H9 (cell line): ENCODE measurements around the gene DENND11. TPM values are rescaled to one million over a fixed set of nuclear protein-coding genes. Genes with fewer than 3 reads are reported as not detected.

Source experiments
- DNase-seq: peaks from one replicate; pipeline ENCODE4 v3.0.0-alpha.2; 2017
- H2AFZ ChIP-seq: one replicate; pipeline ENCODE4 v1.6.1; 2013; ENCODE audit warnings: mild to moderate bottlenecking, low read length, control low read depth, moderate library complexity
- H2AK5ac ChIP-seq: 2 replicates; pipeline ENCODE4 v1.6.1; 2013; ENCODE audit warnings: low read length, control low read depth, mixed read lengths; ENCODE audit not compliant: insufficient read length
- H2BK120ac ChIP-seq: one replicate; pipeline ENCODE4 v1.6.1; 2013; ENCODE audit warnings: low read depth, mild to moderate bottlenecking, low read length, control low read depth, inconsistent platforms; ENCODE audit not compliant: poor library complexity, severe bottlenecking
- H2BK12ac ChIP-seq: 2 replicates; pipeline ENCODE4 v1.6.1; 2013; ENCODE audit warnings: low read length, control low read depth, mixed read lengths, low read depth; ENCODE audit not compliant: insufficient read length
- H2BK15ac ChIP-seq: 2 replicates; pipeline ENCODE4 v1.6.1; 2013; ENCODE audit warnings: low read depth, low read length, control low read depth
- H2BK20ac ChIP-seq: one replicate; pipeline ENCODE4 v1.6.1; 2013; ENCODE audit warnings: low read depth, mild to moderate bottlenecking, low read length, control low read depth, inconsistent platforms; ENCODE audit not compliant: poor library complexity, severe bottlenecking
- H2BK5ac ChIP-seq: 2 replicates; pipeline ENCODE4 v1.6.1; 2013; ENCODE audit warnings: low read length, control low read depth, mixed read lengths; ENCODE audit not compliant: insufficient read length
- H3K14ac ChIP-seq: 2 replicates; pipeline ENCODE4 v1.6.1; 2013; ENCODE audit warnings: low read length, control low read depth; ENCODE audit not compliant: insufficient read depth
- H3K18ac ChIP-seq: 2 replicates; pipeline ENCODE4 v1.6.1; 2013; ENCODE audit warnings: low read depth, mild to moderate bottlenecking, mixed read lengths, low read length, control low read depth; ENCODE audit not compliant: insufficient read length
- H3K23ac ChIP-seq: 2 replicates; pipeline ENCODE4 v1.6.1; 2013; ENCODE audit warnings: low read length, control low read depth, mixed read lengths, low read depth; ENCODE audit not compliant: insufficient read length
- H3K23me2 ChIP-seq: 2 replicates; pipeline ENCODE4 v1.6.1; 2013; ENCODE audit warnings: low read depth, mild to moderate bottlenecking, mixed read lengths, low read length, control low read depth; ENCODE audit not compliant: insufficient read length, poor library complexity, severe bottlenecking
- H3K27ac ChIP-seq: 2 replicates; pipeline ENCODE4 v1.5.1; 2013; ENCODE audit warnings: low read length, control low read depth, mixed read lengths, low read depth; ENCODE audit not compliant: insufficient read length
- H3K27me3 ChIP-seq: 2 replicates; pipeline ENCODE4 v1.6.1; 2013; ENCODE audit warnings: low read length, control low read depth, inconsistent platforms; ENCODE audit not compliant: insufficient read depth
- H3K4ac ChIP-seq: 2 replicates; pipeline ENCODE4 v1.6.1; 2013; ENCODE audit warnings: low read depth, mild to moderate bottlenecking, control low read depth, inconsistent platforms, low read length, moderate library complexity
- H3K4me1 ChIP-seq: 2 replicates; pipeline ENCODE4 v1.6.1; 2013; ENCODE audit warnings: low read length, control low read depth, inconsistent platforms; ENCODE audit not compliant: insufficient read depth
- H3K4me2 ChIP-seq: 2 replicates; pipeline ENCODE4 v1.6.1; 2013; ENCODE audit warnings: low read length, control low read depth, mixed read lengths; ENCODE audit not compliant: insufficient read length, insufficient read depth
- H3K56ac ChIP-seq: 2 replicates; pipeline ENCODE4 v1.6.1; 2013; ENCODE audit warnings: low read depth, mild to moderate bottlenecking, mixed read lengths, low read length, control low read depth; ENCODE audit not compliant: insufficient read length
- H3K79me1 ChIP-seq: 2 replicates; pipeline ENCODE4 v1.6.1; 2013; ENCODE audit warnings: low read depth, mild to moderate bottlenecking, moderate library complexity, low read length, control low read depth, inconsistent platforms; ENCODE audit not compliant: insufficient read depth, poor library complexity, severe bottlenecking
- H3K79me2 ChIP-seq: 2 replicates; pipeline ENCODE4 v1.6.1; 2013; ENCODE audit warnings: low read length, control low read depth, inconsistent platforms; ENCODE audit not compliant: insufficient read depth
- H3K9ac ChIP-seq: 2 replicates; pipeline ENCODE4 v1.6.1; 2013; ENCODE audit warnings: low read length, control low read depth, mixed read lengths; ENCODE audit not compliant: insufficient read length; ENCODE audit errors: extremely low read depth
- H3K9me3 ChIP-seq: one replicate; pipeline ENCODE4 v1.6.1; 2013; ENCODE audit warnings: low read depth, low read length, inconsistent platforms; ENCODE audit not compliant: control insufficient read depth
- H3T11ph ChIP-seq: one replicate; pipeline ENCODE4 v1.6.1; 2013; ENCODE audit warnings: mild to moderate bottlenecking, low read length, control low read depth, inconsistent platforms
- H4K20me1 ChIP-seq: one replicate; pipeline ENCODE4 v1.6.1; 2013; ENCODE audit not compliant: control insufficient read depth, insufficient read length, insufficient read depth
- H4K5ac ChIP-seq: 2 replicates; pipeline ENCODE4 v1.6.1; 2013; ENCODE audit warnings: low read depth, mild to moderate bottlenecking, mixed read lengths, low read length, control low read depth; ENCODE audit not compliant: insufficient read length
- H4K8ac ChIP-seq: replicated peaks from 2 replicates; pipeline ENCODE4 v1.6.1; 2013; ENCODE audit warnings: low read length, control low read depth, mixed read lengths, low read depth; ENCODE audit not compliant: insufficient read length
- H4K91ac ChIP-seq: 2 replicates; pipeline ENCODE4 v1.6.1; 2013; ENCODE audit warnings: low read depth, mild to moderate bottlenecking, moderate library complexity, mixed read lengths, low read length, control low read depth; ENCODE audit not compliant: insufficient read length
- H3K27ac Mint-ChIP-seq, 3 experiments: 2 replicates in 2 of 3; 3 replicates in 1 of 3; pipeline ENCODE4 v1.8.0; 2020 to 2021; ENCODE audit warnings: mixed read lengths in 3 of 3, mild to moderate bottlenecking in 1 of 3, moderate library complexity in 1 of 3
- H3K27me3 Mint-ChIP-seq: 2 replicates; pipeline ENCODE4 v1.8.0; 2021; ENCODE audit warnings: low read depth, mild to moderate bottlenecking, moderate library complexity, mixed read lengths
- H3K36me3 Mint-ChIP-seq, 3 experiments: 2 replicates in 2 of 3; 3 replicates in 1 of 3; pipeline ENCODE4 v1.8.0; 2020 to 2021; ENCODE audit warnings: low read depth in 3 of 3, mixed read lengths in 3 of 3; ENCODE audit not compliant: insufficient read depth in 1 of 3
- H3K4me1 Mint-ChIP-seq, 2 experiments: 2 replicates each; pipeline ENCODE4 v1.8.0; 2020; ENCODE audit warnings: mixed read lengths in 2 of 2
- H3K4me3 Mint-ChIP-seq, 2 experiments: 2 replicates in 1 of 2; 3 replicates in 1 of 2; pipeline ENCODE4 v1.8.0; 2020 to 2021; ENCODE audit warnings: mild to moderate bottlenecking in 2 of 2, mixed read lengths in 2 of 2, moderate library complexity in 1 of 2
- H3K9me3 Mint-ChIP-seq, 2 experiments: 2 replicates in 1 of 2; 3 replicates in 1 of 2; pipeline ENCODE4 v1.8.0; 2020; ENCODE audit warnings: mild to moderate bottlenecking in 2 of 2, mixed read lengths in 2 of 2, moderate library complexity in 1 of 2
- CTCF ChIP-seq: fragments of 200-600 bp; sonication (generic); conservative IDR thresholded peaks from 3 replicates; pipeline ENCODE4 v1.8.0; 2021; ENCODE audit warnings: antibody characterized with exemption, mild to moderate bottlenecking
- WGBS: extraction: QIAGEN DNeasy Blood & Tissue Kit; methylation state at CpG from one replicate; pipeline ENCODE4 v1.1.7; 2013; ENCODE audit warnings: missing lambda C conversion rate, low lambda C conversion rate, mixed read lengths; ENCODE audit not compliant: insufficient read length; ENCODE audit errors: extremely low coverage; 5-methylcytosine and 5-hydroxymethylcytosine counted together
- total RNA-seq: library from RNA; stranded (reverse); gene quantifications from 2 replicates; pipeline ENCODE4 v1.2.1, GENCODE V29; 2021

The DENND11 gene
- total RNA-seq, 1 experiment from 2014 or later, result 21.9 TPM

- Mint-ChIP-seq H3K9me3 (no peaks in the 10 kb centered on the region), H3K4me3 (no peak overlapping the region), H3K27me3 (no peaks in the 10 kb centered on the region), H3K27ac (no peak overlapping the region; a peak in 1 of 7 replicates), H3K4me1 (peaks cover 2 to 6% of the 10 kb centered on the region in 2 experiments; a peak in 3 of 4 replicates), H3K36me3 (no peaks in the 10 kb centered on the region)
- Histone ChIP-seq H3K27ac (no peak overlapping the region), H3T11ph (no peak overlapping the region), H3K27me3 (no peaks in the 10 kb centered on the region), H3K4me1 (no peaks in the 10 kb centered on the region; the same call in 1 of the 2 replicates), H3K4me2 (no peak overlapping the region), H3K18ac (no peak overlapping the region), H3K9ac (no peak overlapping the region), H3K14ac (no peak overlapping the region), H3K79me1 (no peaks in the 10 kb centered on the region), H2BK20ac (no peak overlapping the region), H3K23ac (no peak overlapping the region), H2BK12ac (no peak overlapping the region), H3K56ac (no peak overlapping the region), H2AK5ac (no peak overlapping the region), H3K23me2 (no peaks in the 10 kb centered on the region), H2BK5ac (no peak overlapping the region), H4K5ac (no peak overlapping the region), H4K20me1 (no peaks in the 10 kb centered on the region), H3K4ac (no peak overlapping the region), H2AFZ (no peak overlapping the region), H2BK120ac (no peak overlapping the region), H2BK15ac (no peak overlapping the region), H4K8ac (no peak overlapping the region), H4K91ac (no peak overlapping the region), H3K9me3 (no peaks in the 10 kb centered on the region), H3K79me2 (no peaks in the 10 kb centered on the region)
- DNase-seq, result no peak
- WGBS, result no CpG with 5 or more reads among the region's 1 CpG
- TF ChIP-seq CTCF, result no peak
Measured at GRCh38 chr7:141729020-141729419, 27.1 kb upstream of the DENND11 start.
